Liver (tissue), 9 donors: ENCODE results near the gene SEC22A. TPM values are rescaled to one million over a fixed set of nuclear protein-coding genes. Genes with fewer than 3 reads are reported as not detected.

Experiments
- DNase-seq: peaks from one replicate; pipeline ENCODE4 v3.0.0-alpha.2; 2017; ENCODE audit warnings: low spot score
- H3K27ac ChIP-seq, 2 donors: one replicate each; pipeline ENCODE4 v1.7.0; 2013; ENCODE audit warnings: inconsistent platforms in 2 of 2, low read length in 2 of 2, control low read depth in 1 of 2, low read depth in 1 of 2, mild to moderate bottlenecking in 1 of 2
- H3K27me3 ChIP-seq, 4 donors: one replicate each; pipeline versions ENCODE4 v1.6.1 to v1.7.0; 2013; ENCODE audit warnings: low read length in 3 of 4, inconsistent platforms in 1 of 4, mild to moderate bottlenecking in 1 of 4, moderate library complexity in 1 of 4; ENCODE audit not compliant: control insufficient read depth in 4 of 4, insufficient read depth in 4 of 4
- H3K36me3 ChIP-seq, 4 donors: one replicate each; pipeline versions ENCODE4 v1.6.1 to v1.7.0; 2013; ENCODE audit warnings: low read length in 3 of 4, mild to moderate bottlenecking in 3 of 4, low read depth in 1 of 4, moderate library complexity in 1 of 4; ENCODE audit not compliant: control insufficient read depth in 4 of 4, insufficient read depth in 3 of 4
- H3K4me1 ChIP-seq, 4 donors: one replicate each; pipeline versions ENCODE4 v1.6.1 to v1.7.0; 2013; ENCODE audit warnings: low read length in 3 of 4, mild to moderate bottlenecking in 3 of 4, moderate library complexity in 1 of 4; ENCODE audit not compliant: control insufficient read depth in 4 of 4, insufficient read depth in 4 of 4
- H3K4me3 ChIP-seq, 3 donors: one replicate each; pipeline versions ENCODE4 v1.6.1 to v1.7.0; 2013; ENCODE audit warnings: low read length in 3 of 3, control low read depth in 1 of 3, low read depth in 1 of 3, mild to moderate bottlenecking in 1 of 3
- H3K9ac ChIP-seq, 2 donors: one replicate each; pipeline ENCODE4 v1.7.0; 2013; ENCODE audit warnings: low read length in 2 of 2, mild to moderate bottlenecking in 2 of 2, moderate library complexity in 2 of 2, control low read depth in 1 of 2, low read depth in 1 of 2
- H3K9me3 ChIP-seq, 4 donors: one replicate each; pipeline versions ENCODE4 v1.6.1 to v1.7.0; 2013; ENCODE audit warnings: low read length in 3 of 4; ENCODE audit not compliant: control insufficient read depth in 4 of 4
- FOXA1 ChIP-seq: IDR thresholded peaks from 2 replicates; pipeline ENCODE4 v1.6.1; 2016; ENCODE audit warnings: antibody characterized with exemption
- FOXA2 ChIP-seq: IDR thresholded peaks from 2 replicates; pipeline ENCODE4 v1.6.1; 2016; ENCODE audit warnings: antibody characterized with exemption
- GABPA ChIP-seq, 2 donors: IDR thresholded peaks in 1 of 2; conservative IDR thresholded peaks in 1 of 2; 2 replicates each; pipeline ENCODE4 v1.6.1; 2016; ENCODE audit warnings: antibody characterized with exemption in 2 of 2, mild to moderate bottlenecking in 1 of 2, moderate library complexity in 1 of 2
- NR2F2 ChIP-seq: IDR thresholded peaks from 2 replicates; pipeline ENCODE4 v1.6.1; 2016; ENCODE audit warnings: antibody characterized with exemption
- RAD21 ChIP-seq, 2 donors: IDR thresholded peaks; 2 replicates each; pipeline ENCODE4 v1.6.1; 2016; ENCODE audit warnings: antibody characterized with exemption in 2 of 2, mild to moderate bottlenecking in 2 of 2
- SP1 ChIP-seq: IDR thresholded peaks from 2 replicates; pipeline ENCODE4 v1.6.1; 2018; ENCODE audit warnings: antibody characterized with exemption, mild to moderate bottlenecking
- TAF1 ChIP-seq: conservative IDR thresholded peaks from 2 replicates; pipeline ENCODE4 v1.6.1; 2016; ENCODE audit warnings: antibody characterized with exemption, mild to moderate bottlenecking
- YY1 ChIP-seq: IDR thresholded peaks from 2 replicates; pipeline ENCODE4 v1.6.1; 2016; ENCODE audit warnings: antibody characterized with exemption, mild to moderate bottlenecking
- WGBS: extraction: QIAGEN DNeasy Blood & Tissue Kit; methylation state at CpG from one replicate; pipeline ENCODE4 v1.1.7; 2013; 5-methylcytosine and 5-hydroxymethylcytosine counted together
- polyA plus RNA-seq, 2 donors: library from polyadenylated mRNA; stranded (reverse) in 1 of 2; unstranded in 1 of 2; fragments of 200-250 nt in 1 of 2; fragments of >200 nt in 1 of 2; fragmentation: Nextera tagmentation in 1 of 2; extraction: Ambion mirVana in 1 of 2; gene quantifications; one replicate each; pipeline versions ENCODE4 v1.2.1 to v1.2.3, GENCODE V29; 2013 to 2015
- total RNA-seq, 2 donors: library from RNA; depleted of rRNA; stranded (reverse); fragments of >200 nt; gene quantifications; one replicate each; pipeline ENCODE4 v1.2.3, GENCODE V29; 2014
- TF ChIP-seq, protein P1 (sequence below): IDR thresholded peaks from 2 replicates; pipeline ENCODE4 v1.6.1; 2016; ENCODE audit warnings: antibody characterized with exemption, mild to moderate bottlenecking
- TF ChIP-seq, protein P2 (sequence below): fragments of 150-350 bp; IDR thresholded peaks from 2 replicates; pipeline ENCODE4 v1.5.1; 2017; ENCODE audit warnings: improper control_type of control experiment, low read depth, low read length; ENCODE audit not compliant: missing input control
- TF ChIP-seq, protein P3 (sequence below): IDR thresholded peaks from 2 replicates; pipeline ENCODE4 v1.6.1; 2016; ENCODE audit warnings: antibody characterized with exemption
- donor health status: healthy.
- donor health status: healthy.
- donor health status: healthy.
- donor health status: healthy.
- donor health status: healthy.

The SEC22A gene
- total and polyA plus RNA-seq, 4 donors: 9.7 to 21.7 (median 16.1) TPM

DNA sequence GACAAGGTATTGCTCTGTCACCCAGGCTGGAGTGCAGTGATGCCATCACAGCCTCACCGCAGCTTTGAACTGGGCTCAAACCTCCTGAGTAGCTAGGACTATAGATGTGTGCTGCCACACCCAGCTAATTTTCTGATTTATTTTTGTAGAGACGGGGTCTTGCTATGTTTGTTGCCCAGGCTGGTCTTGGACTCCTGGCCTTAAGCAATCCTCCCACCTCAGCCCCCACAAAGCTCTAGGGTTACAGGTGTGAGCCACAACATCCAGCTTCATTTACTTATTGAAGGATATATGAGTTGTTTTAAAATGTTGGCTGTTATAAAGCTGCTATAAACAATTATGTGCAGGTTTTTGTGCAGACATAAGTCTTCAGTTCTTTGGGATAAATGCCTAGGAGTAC is 62.2 kb downstream of the SEC22A start:
- no peak overlapping the region for H3K4me3 ChIP-seq
- TF ChIP-seq, protein P1, sequence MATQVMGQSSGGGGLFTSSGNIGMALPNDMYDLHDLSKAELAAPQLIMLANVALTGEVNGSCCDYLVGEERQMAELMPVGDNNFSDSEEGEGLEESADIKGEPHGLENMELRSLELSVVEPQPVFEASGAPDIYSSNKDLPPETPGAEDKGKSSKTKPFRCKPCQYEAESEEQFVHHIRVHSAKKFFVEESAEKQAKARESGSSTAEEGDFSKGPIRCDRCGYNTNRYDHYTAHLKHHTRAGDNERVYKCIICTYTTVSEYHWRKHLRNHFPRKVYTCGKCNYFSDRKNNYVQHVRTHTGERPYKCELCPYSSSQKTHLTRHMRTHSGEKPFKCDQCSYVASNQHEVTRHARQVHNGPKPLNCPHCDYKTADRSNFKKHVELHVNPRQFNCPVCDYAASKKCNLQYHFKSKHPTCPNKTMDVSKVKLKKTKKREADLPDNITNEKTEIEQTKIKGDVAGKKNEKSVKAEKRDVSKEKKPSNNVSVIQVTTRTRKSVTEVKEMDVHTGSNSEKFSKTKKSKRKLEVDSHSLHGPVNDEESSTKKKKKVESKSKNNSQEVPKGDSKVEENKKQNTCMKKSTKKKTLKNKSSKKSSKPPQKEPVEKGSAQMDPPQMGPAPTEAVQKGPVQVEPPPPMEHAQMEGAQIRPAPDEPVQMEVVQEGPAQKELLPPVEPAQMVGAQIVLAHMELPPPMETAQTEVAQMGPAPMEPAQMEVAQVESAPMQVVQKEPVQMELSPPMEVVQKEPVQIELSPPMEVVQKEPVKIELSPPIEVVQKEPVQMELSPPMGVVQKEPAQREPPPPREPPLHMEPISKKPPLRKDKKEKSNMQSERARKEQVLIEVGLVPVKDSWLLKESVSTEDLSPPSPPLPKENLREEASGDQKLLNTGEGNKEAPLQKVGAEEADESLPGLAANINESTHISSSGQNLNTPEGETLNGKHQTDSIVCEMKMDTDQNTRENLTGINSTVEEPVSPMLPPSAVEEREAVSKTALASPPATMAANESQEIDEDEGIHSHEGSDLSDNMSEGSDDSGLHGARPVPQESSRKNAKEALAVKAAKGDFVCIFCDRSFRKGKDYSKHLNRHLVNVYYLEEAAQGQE: no peak
- no peak for TF ChIP-seq TAF1
- no peak for TF ChIP-seq FOXA1
- TF ChIP-seq GABPA (IDR thresholded peaks at IDR 0.05 in 1 of 2, conservative IDR thresholded peaks at IDR 0.05 in 1 of 2): no peak
- TF ChIP-seq YY1: no peak
- H3K9ac ChIP-seq: no peak overlapping the region
- no peaks in the 10 kb centered on the region for H3K4me1 ChIP-seq
- no peaks in the 10 kb centered on the region for H3K27me3 ChIP-seq
- H3K36me3 ChIP-seq: peaks cover 0 to 3% (median under 1%) of the 10 kb centered on the region in 4 donors
- whole genome bisulfite sequencing: 96% methylated on average over 2 of the region's 2 CpGs
- H3K9me3 ChIP-seq: no peaks in the 10 kb centered on the region
- no peak overlapping the region for H3K27ac ChIP-seq
- no peak for DNase-seq

DNA sequence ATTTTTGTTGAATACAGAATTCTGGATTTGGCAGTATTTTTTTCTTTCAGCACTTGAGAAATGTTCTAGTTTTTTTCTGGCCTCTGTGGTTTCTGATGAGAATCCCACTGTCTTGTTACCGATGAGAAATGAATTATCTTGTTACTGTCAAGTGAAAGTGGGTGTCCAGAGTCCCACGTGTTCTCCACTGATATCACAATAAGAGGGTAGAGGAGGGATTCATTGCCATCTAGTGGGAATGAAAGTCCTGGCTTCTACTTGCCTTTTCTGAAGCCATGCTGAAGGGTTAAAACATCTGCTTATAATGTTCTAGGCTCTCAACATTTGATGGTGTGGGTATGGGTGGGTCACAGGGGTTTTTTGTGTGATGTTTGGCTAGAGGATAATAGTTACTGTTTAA is 66.1 kb downstream of the SEC22A start:
- DNase-seq: no peak
- 79% methylated on average over 2 of the region's 2 CpGs for WGBS
- TF ChIP-seq TAF1 (no peak), FOXA2 (no peak), RAD21 (IDR thresholded peaks at IDR 0.05) (peak in 1 of 2 donors; percentile 31)
- H3K27me3 ChIP-seq: no peaks in the 10 kb centered on the region
- no peaks in the 10 kb centered on the region for H3K4me1 ChIP-seq
- no peak overlapping the region for H3K4me3 ChIP-seq
- no peak overlapping the region for H3K27ac ChIP-seq
- H3K9ac ChIP-seq: no peak overlapping the region
- H3K9me3 ChIP-seq: no peaks in the 10 kb centered on the region
- peaks cover 0 to 5% (median 3%) of the 10 kb centered on the region in 4 donors for H3K36me3 ChIP-seq

DNA sequence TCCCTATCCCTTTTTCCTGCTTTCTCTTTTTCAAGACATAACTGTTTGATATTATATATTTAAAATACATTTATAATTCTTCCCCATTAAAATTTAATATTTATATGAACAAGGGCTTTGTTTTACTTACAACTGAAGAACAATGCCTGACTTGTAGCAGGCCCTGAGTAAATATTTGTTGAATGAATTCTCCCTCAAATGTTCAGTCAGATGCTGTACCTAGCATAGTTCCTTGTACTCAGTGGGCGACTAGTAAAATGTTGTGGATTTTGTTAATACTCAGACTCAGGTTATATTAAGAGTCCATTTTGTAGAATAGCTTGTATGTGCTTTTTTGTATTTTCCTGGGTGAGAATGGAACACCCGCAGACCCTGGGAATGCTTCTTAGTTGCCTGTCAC is 69.1 kb downstream of the SEC22A start:
- TF ChIP-seq GABPA (IDR thresholded peaks at IDR 0.05 in 1 of 2, conservative IDR thresholded peaks at IDR 0.05 in 1 of 2) (no peak), FOXA1 (no peak), NR2F2 (no peak), SP1 (no peak)
- TF ChIP-seq, protein P2, sequence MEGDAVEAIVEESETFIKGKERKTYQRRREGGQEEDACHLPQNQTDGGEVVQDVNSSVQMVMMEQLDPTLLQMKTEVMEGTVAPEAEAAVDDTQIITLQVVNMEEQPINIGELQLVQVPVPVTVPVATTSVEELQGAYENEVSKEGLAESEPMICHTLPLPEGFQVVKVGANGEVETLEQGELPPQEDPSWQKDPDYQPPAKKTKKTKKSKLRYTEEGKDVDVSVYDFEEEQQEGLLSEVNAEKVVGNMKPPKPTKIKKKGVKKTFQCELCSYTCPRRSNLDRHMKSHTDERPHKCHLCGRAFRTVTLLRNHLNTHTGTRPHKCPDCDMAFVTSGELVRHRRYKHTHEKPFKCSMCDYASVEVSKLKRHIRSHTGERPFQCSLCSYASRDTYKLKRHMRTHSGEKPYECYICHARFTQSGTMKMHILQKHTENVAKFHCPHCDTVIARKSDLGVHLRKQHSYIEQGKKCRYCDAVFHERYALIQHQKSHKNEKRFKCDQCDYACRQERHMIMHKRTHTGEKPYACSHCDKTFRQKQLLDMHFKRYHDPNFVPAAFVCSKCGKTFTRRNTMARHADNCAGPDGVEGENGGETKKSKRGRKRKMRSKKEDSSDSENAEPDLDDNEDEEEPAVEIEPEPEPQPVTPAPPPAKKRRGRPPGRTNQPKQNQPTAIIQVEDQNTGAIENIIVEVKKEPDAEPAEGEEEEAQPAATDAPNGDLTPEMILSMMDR: no peak
- TF ChIP-seq, protein P3, sequence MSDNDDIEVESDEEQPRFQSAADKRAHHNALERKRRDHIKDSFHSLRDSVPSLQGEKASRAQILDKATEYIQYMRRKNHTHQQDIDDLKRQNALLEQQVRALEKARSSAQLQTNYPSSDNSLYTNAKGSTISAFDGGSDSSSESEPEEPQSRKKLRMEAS: no peak
- WGBS: 86% methylated on average over 2 of the region's 2 CpGs
- H3K4me1 ChIP-seq: no peaks in the 10 kb centered on the region

More for the DNA sequence above, 69.1 kb downstream of the SEC22A start:
- H3K9me3 ChIP-seq: no peaks in the 10 kb centered on the region
- peaks cover 0 to 5% (median 3%) of the 10 kb centered on the region in 4 donors for H3K36me3 ChIP-seq
- no peak overlapping the region for H3K9ac ChIP-seq
- no peak overlapping the region for H3K27ac ChIP-seq
- no peak for DNase-seq
- H3K27me3 ChIP-seq: no peaks in the 10 kb centered on the region
- no peak overlapping the region for H3K4me3 ChIP-seq
